Measurements from ENCODE around the gene ASIC4.

- no peak for TF ChIP-seq CTCF (conservative IDR thresholded peaks at IDR 0.05; ENCODE audit: low read depth, low read length)
- TF ChIP-seq EZH2 (IDR thresholded peaks at IDR 0.05; ENCODE audit: borderline replicate concordance, low read depth, low read length, poor library complexity, severe bottlenecking) = no peak
Measured at GRCh38 chr2:219498280-219499057, 15.8 kb upstream of the ASIC4 start, which contains the start of gene GMPPA.

Data from A673 (cell line).